ENCODE results near the gene TYW5.
A peak's percentile ranks its signal among the peaks of the same experiment; 100 is the strongest.

The TYW5 gene

DNA sequence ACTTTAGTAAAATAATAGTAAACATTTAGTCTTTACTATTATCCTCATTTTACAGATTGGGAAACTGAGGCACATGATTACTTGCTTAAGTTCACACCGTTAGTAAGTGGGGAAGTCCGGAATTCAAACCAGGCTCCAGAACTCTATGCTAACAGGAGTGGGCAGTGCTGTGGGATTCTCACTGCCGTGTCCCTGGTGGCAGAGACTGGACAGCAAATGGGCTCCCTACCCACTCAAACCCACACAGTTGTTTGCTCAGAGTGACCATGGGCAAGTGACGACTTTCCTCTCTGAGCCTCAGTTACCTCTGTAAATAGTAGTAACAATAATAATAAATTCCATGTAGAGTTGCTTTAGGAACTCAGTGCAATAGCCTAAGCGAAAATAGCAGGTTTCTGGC is 24.1 kb upstream of the TYW5 start:
- no peak overlapping the region for H3K4me3 ChIP-seq (ENCODE audit: low read length)
- no peak for DNase-seq (ENCODE audit: low read depth, low spot score)

DNA sequence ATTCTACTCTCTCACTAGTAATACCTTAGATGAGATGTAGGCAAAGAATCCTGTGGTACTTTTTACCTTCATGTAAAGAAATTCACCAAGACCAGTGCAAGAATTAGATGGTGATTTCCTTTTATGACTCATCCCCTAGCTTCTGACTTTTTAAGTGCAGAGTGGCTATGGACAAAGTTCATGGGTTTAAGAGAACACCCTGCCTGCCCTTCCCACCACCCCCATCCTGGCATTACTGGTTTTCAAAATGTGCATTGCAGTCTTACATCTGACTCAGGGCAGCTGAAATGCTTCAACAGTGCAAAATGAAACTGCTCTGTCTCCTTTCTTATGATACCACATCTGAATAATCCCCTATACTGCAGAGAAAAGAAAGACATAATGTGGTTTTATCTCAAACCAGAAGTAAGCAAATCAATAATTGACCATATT is 22.7 kb upstream of the TYW5 start:
- DNase-seq (ENCODE audit: low read depth, low spot score) = no peak
- no peak overlapping the region for H3K4me3 ChIP-seq (ENCODE audit: low read length)

DNA sequence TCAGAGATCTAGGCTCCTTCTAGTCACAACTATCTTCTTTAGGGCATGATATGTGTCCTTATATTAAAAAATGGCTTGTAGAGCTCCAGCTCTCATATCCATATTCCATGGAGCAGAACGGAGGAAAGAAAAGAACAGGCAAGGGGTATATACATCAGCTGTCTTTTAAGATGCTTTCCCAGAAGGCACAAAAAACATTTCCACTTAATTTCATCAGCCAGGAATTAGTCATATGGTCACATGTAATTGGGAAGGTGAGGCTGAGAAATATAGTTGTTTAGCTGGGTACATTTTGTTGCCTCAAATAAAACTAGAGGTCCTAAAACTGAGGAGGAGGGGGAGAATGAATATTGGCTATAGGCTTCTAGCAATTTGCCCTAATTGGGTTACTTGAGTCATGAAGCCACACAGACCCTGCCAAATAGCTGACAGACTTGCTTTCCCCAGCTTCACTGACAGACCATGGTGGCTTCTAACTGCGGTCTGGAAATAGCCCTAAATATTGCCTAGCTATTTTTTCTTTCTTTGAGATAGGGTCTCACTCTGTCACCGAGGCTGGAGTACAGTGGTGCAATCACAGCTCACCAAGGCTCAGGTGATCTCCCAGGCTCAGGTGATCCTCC is 20.1 kb upstream of the TYW5 start:
- no peak overlapping the region for H3K4me3 ChIP-seq (ENCODE audit: low read length)
- no peak for DNase-seq (ENCODE audit: low read depth, low spot score)

DNA sequence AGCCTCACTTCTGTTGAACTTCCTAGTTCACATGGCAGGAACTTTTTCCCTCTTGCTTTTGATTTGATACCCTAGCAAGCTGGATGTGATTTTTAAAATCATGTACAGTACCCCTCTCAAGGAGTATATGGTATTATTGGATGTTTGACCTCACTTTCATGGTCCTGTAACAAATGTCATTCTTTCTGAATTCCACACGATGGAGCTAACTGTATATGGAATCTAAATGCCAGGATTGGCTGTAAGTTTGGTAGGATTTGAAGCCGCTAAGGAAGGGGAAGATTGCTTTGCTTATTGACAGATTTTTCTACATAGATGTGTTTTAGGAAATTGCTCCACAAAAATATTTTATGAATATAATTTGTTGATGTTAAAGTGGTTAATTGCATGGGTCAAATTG is 18.4 kb upstream of the TYW5 start:
- DNase-seq (ENCODE audit: low read depth, low spot score) = no peak
- no peak overlapping the region for H3K4me3 ChIP-seq (ENCODE audit: low read length)

GRCh38 chr2:199972088-199972626 is 16.9 kb upstream of the TYW5 start:
- H3K4me3 ChIP-seq (ENCODE audit: low read length) = no peak overlapping the region
- DNase-seq (ENCODE audit: low read depth, low spot score) = no peak

GRCh38 chr2:199968126-199968525 is 12.8 kb upstream of the TYW5 start:
- DNase-seq (ENCODE audit: low read depth, low spot score) = no peak
- no peak overlapping the region for H3K4me3 ChIP-seq (ENCODE audit: low read length)

DNA sequence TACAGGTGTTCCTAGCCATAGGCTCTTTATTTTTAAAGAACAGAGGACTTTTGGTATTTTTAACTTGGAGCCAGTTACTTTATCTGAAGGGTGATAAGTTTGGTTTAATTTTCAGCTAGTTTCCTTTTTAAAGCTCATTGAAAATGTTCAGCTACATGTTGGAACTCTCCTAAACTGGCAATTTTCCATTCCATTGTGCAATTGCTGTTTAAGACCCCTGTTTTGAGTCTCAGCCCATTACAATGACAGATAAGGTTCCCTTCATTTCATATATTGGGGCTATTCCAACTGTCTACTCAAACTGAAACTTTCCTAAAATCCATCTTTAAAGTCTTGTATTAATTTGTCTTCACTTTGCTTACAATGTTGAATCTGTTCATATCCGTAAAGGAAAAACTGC is 11.7 kb upstream of the TYW5 start:
- no peak overlapping the region for H3K4me3 ChIP-seq (ENCODE audit: low read length)
- no peak for DNase-seq (ENCODE audit: low read depth, low spot score)

DNA sequence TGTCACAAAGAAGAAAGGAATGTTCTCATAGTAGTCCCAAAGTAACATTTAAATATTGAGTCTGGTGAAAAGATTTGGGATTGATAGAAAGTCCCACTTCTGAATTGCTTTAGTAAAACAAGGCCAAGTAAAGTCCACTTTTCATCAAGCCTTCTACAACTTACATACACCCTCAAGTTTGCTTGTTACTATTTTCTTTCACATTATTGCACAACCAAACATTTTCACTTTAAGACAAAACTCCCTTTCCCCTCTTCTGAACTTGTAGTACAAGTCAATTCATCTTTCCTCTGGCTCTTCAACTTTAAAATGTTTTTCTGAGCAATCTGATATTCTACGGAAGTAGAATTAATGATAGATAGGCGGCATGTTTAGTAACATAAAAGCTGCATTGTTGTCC is 11.1 kb upstream of the TYW5 start:
- H3K4me3 ChIP-seq (ENCODE audit: low read length) = no peak overlapping the region
- DNase-seq (ENCODE audit: low read depth, low spot score) = no peak

DNA sequence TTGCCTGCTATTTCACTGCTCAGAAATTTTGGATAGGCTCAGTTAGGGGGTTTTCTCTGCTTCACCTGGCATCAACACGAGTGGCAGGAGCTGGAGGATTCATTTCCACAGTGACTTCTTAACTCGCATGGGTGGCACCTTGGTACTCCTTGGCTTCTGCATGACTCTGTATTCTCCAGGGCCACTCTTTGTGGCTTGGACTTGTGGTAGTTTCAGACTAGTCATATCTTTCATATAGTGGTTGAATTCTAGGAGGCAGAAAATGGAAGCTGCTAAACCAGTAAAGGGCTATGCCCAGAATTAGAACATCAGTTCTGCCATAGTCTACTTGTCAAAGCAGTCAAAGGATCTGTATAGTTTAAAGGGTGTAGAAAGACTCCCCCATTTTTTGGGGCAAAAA is 6.9 kb upstream of the TYW5 start:
- H3K4me3 ChIP-seq (ENCODE audit: low read length) = no peak overlapping the region
- DNase-seq (ENCODE audit: low read depth, low spot score) = no peak

GRCh38 chr2:199958014-199958413 is 2.7 kb upstream of the TYW5 start:
- DNase-seq (ENCODE audit: low read depth, low spot score) = no peak
- H3K4me3 ChIP-seq (ENCODE audit: low read length) = no peak overlapping the region

DNA sequence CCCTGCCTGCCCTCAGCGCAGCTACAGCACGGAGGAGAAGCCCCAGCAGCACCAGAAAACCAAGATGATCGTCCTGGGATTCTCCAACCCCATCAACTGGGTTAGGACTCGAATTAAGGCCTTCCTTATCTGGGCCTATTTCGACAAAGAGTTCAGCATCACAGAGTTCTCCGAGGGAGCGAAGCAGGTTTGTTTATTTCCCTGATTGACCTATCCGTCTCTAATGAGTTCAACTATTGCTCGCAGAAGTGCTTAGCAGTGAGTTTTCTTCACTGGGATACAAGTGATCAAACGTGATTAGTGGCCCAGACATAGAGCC is 730 bp upstream of the TYW5 start:
- H3K4me3 ChIP-seq (ENCODE audit: low read length) = peak overlapping the region; percentile 79
- DNase-seq (ENCODE audit: low read depth, low spot score) = no peak

- no peak for DNase-seq (ENCODE audit: low read depth, low spot score)
Observed at GRCh38 chr2:199955007-199955338, 318 bp downstream of the TYW5 start.

GRCh38 chr2:199951023-199951422 is 4.3 kb downstream of the TYW5 start:
- no peak overlapping the region for H3K4me3 ChIP-seq (ENCODE audit: low read length)

More at GRCh38 chr2:199955007-199955338, 318 bp downstream of the TYW5 start:
- H3K4me3 ChIP-seq (ENCODE audit: low read length) = peak overlapping the region; percentile 79

DNA sequence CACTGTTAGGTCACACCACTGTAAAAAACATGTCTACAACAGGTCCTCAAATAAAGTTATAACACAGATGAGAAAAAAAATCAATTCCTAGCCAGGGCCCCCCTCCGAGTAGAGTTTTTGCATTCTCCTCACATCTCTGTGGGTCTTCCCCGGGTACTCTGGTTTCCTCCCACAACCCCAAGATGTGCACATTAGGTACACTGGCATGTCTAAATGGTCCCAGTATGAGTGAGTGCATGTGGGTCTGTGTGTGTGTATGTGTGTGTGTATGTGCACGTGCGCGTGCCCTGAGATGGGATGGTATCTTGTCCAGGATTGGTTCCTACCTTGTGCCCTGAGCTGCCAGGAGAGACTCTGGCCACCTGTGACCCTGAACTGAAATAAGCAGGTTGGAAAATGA is 4.9 kb downstream of the TYW5 start:
- no peak overlapping the region for H3K4me3 ChIP-seq (ENCODE audit: low read length)
- no peak for DNase-seq (ENCODE audit: low read depth, low spot score)

More at GRCh38 chr2:199951023-199951422, 4.3 kb downstream of the TYW5 start:
- no peak for DNase-seq (ENCODE audit: low read depth, low spot score)

- no peak overlapping the region for H3K4me3 ChIP-seq (ENCODE audit: low read length)
- DNase-seq (ENCODE audit: low read depth, low spot score) = no peak
Observed at GRCh38 chr2:199946836-199947235, 8.5 kb downstream of the TYW5 start.

DNA sequence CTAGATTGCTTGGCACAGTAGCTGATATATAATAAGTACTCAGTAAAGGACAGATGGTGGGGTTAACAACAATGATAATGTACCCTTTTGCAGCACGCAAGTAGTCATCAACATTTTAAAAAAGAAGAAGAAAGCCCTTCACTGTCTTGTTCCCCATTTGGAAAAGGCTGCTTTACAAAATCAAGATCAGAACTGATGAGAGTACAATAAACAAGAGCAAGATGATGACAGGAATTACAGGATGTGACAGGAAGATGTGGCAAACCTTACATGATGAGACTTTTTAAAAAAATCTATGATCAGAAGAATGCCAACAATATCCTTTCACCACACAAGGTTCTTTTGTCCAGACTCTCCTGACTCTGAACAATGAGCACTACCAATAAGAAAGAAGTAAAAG is 9.1 kb downstream of the TYW5 start:
- H3K4me3 ChIP-seq (ENCODE audit: low read length) = no peak overlapping the region
- no peak for DNase-seq (ENCODE audit: low read depth, low spot score)

DNA sequence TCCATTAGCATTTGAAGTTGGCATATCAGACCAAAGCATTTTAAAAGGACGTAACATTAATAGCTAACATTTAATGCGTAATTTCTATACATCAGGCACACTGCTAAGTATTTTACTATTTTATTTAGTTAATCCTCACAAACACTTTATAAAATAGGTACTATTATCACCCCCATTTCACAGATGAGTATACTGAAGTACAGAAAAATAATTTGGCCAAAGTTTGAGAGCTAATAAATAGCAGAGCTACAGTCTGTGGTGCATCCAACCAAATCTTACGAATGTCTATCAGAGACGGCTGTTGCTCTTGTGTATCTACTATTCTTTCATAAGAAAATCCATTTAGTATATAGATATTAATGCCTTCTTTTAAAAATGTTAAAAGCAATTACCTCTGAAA is 11.9 kb downstream of the TYW5 start:
- DNase-seq (ENCODE audit: low read depth, low spot score) = no peak
- H3K4me3 ChIP-seq (ENCODE audit: low read length) = no peak overlapping the region

DNA sequence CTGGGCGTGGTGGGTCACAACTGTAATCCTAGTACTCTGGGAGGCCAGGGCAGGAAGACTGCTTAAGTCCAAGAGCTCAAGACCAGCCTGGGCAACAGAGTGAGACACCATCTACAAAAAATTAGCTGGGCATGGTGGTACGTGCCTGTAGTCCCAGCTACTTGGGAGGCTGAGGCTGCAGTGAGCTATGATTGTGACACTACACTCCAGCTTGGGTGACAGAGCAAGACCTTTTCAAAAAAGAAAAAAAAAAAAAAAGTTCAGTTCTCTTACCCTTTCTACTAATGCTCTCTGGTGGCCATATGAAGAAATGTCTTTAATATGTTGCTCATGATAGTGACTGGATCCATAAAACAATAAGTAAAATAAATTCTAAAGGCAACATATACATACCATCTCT is 14.9 kb downstream of the TYW5 start:
- DNase-seq (ENCODE audit: low read depth, low spot score) = peak; percentile 19
- H3K4me3 ChIP-seq (ENCODE audit: low read length) = no peak overlapping the region

GRCh38 chr2:199936554-199936953 is 18.7 kb downstream of the TYW5 start:
- H3K4me3 ChIP-seq (ENCODE audit: low read length) = no peak overlapping the region
- no peak for DNase-seq (ENCODE audit: low read depth, low spot score)

DNA sequence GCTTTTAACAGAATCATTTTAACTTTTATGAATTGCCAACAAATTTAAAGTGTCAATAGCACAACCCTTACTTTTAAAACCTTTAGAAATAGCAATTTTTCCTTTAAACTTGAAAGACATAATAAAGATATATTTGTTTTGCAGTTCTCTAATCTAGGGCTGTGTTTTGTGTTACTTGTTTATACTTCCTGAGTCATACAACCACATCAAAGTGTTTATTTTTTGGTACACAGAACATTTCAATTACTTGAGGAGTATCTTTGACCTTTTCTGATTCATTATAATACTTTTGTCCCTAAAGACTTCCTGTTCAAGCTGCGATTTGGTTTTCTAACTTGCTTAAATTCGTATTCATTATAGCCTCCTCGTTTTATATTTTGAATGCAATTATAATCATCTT is 21.8 kb downstream of the TYW5 start:
- DNase-seq (ENCODE audit: low read depth, low spot score) = no peak
- no peak overlapping the region for H3K4me3 ChIP-seq (ENCODE audit: low read length)

DNA sequence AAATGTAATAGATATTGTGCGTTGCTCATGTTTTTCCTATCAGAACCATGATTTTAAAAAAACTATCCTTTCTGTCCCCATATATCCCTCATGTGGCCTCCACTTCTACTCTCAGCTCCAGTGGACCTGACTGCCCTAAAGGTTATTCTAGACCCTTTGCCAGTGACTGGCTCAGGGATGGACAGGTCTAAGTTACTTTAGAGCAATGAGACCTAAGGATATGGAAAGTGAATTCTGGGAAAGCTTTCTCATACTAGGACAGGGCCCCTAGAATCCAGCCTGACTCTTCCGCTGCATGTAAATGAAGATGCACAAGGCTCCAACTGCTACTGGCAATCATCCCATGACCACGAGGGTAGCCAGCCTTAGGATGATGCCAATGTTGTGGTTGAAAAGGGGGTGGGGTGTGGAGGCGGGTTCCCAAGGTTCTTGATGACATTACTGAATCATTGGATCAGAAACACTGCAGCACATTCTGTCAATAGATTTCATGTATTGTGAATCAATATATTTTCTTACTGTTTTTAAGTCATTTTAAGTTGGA is 22.9 kb downstream of the TYW5 start:
- no peak for DNase-seq (ENCODE audit: low read depth, low spot score)
- no peak overlapping the region for H3K4me3 ChIP-seq (ENCODE audit: low read length)

Data from Jurkat, Clone E6-1 (cell line).